Fibroblast of peridontal ligament (primary cell): ENCODE results near the gene CNKSR3.
"Not testable (repeated sequence)": the region's sequence is repeated elsewhere in the genome, so short reads cannot be mapped to it uniquely, and the experiment has no call there.

ENCODE experiments used
- DNase-seq: peaks from one replicate; pipeline ENCODE4 v3.0.0-alpha.2; 2010; ENCODE audit errors: extremely low read depth

The CNKSR3 gene

GRCh38 chr6:154510144-154510905 lies at the start of gene CNKSR3:
Gene CNKSR3 (minus strand): TSS chr6:154510685. CDS start chr6:154510114, 571 bp downstream.
- peak; percentile 94 for DNase-seq

- no peak for DNase-seq
These were observed 48.5 kb upstream of the CNKSR3 start for GRCh38 chr6:154558984-154559383.

- DNase-seq = no peak
These were observed 48.0 kb upstream of the CNKSR3 start for GRCh38 chr6:154558513-154558912.

DNA sequence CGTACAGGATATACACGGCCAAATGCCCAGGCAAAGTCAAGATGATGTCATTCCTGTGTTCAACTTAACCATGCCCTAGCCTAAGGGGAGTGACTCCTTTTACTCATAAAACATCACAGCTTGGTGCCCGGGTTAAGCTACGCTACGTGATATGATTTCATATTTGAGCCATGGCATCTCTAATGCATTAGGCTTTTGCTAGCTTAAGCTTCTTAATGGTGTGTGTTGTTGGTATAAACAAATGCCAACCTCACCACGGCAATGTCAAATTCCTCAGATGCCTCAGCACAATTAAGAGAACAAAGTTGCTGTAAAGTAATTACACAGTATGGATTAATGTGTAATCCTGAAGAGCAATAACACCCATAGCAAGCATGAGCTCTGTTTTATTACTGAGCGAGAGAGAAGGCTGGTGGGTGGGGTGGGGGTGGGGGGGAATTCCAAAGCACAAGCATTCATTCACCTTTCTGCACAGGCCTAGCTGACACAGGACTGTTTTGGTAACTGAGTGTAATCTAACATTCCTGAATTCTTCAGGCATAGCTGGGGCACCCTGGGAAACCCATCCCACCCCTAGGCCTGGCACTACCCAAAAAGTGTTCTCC lies 44.7 kb upstream of the CNKSR3 start:
- DNase-seq = peak; percentile 15

GRCh38 chr6:154554491-154554890 lies 44.0 kb upstream of the CNKSR3 start:
- DNase-seq = no peak

- no peak for DNase-seq
These were observed 40.3 kb upstream of the CNKSR3 start for GRCh38 chr6:154550779-154551178.

DNA sequence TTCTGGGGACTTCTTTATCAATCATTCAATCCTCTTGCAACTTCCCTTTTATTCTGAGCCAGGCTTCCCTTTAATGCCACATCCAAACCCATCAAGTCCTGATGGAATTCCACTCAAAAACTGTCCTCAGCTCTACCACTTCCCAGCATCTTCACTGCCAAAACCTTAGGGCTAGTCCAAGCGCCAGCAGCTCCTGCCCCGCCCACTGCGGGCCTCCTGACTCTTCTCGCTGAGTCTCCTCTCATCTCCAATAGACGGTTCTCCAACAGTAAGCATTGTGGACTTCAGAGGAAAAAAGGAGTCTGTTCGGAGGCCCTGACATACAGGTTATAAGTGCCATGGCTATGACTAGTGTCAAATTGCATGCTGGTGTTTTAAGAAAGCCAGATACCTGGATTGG lies 38.7 kb upstream of the CNKSR3 start:
- no peak for DNase-seq

- DNase-seq = peak; percentile 61
These were observed 37.8 kb upstream of the CNKSR3 start for GRCh38 chr6:154548130-154548830.

GRCh38 chr6:154543628-154544027 lies 33.1 kb upstream of the CNKSR3 start:
- DNase-seq = peak; percentile 35

GRCh38 chr6:154542747-154543146 lies 32.3 kb upstream of the CNKSR3 start:
- no peak for DNase-seq

DNA sequence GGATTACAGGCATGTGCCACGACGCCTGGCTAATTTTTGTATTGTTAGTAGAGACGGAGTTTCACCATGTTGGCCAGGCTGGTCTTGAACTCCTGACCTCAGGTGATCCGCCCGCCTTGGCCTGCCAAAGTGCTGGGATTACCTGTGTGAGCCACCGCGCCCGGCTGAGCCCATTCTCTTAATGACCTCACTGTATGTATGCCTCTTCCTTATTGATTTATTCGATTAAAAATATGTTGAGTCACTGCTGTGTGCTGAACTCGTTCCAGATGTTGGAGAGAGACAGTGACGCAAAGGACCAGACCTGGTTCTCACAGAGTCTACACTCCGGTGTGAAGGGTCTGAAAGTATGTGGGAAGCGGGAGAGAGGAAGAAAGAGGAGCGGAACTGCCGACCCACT lies 31.4 kb upstream of the CNKSR3 start:
- DNase-seq = not testable (repeated sequence)

- no peak for DNase-seq
These were observed 29.2 kb upstream of the CNKSR3 start for GRCh38 chr6:154539593-154540269.

DNA sequence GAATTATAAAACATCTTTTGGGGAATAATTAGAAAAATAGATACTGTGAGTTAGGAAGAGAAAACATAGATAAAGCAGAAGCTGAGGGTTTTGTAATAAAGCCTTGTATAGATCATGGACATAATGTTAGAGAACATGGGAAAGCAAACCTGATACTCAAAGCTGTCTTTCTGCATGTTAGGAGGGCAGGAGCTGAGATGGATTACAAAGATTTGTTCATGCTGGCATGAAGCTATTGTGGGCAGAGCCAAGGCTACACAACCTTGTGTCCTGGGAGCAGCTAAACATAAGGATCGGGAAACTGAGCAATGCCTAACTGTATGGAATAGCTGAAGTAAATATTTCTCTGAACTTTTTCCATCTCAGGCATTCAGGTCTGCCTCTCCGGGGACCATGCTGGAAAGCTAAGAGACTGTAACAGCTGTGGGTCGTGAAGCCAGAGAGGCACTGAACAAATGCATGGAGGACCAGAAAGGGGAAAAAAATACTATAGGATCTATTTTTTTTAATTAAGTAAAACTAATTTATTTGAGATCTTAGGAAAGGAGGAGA lies 28.2 kb upstream of the CNKSR3 start:
- no peak for DNase-seq

DNA sequence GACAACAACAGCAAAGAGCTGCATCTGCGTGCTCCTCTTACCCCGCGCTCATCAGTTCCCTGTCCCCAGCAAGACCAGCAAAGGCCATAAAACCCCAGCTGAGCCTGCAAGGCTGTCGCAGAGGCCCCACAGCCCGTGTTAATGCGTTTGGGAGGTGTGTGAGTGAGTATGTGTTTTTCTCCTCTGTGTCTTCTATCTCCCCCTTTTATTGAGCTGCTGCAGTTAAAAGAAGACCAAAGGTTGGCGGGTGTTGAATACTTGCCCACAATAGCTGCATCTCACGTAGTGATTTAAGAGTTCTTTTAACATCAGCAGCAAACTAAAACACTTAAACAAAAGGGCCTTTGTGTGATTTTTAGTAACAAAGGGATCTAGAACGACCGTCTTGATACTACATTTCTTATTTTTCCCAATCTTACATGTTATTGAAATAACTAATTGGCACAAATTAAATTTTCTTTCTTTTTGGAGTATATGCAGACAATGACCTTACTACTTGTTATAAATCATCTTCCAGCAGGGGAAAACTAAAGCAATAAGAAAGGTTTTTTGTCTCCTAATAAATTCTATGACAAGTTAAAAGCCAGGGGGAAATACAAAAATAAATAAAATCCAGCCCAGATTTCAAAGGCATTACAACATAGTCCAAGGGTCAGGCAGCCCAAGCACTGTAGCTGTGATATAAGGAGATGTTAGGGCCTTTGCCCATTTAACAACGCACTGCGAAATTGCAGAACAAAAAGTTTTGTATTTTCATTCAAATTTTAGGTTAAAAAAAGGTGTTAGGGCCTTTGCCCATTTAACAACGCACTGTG lies 27.2 kb upstream of the CNKSR3 start:
- DNase-seq = no peak

- no peak for DNase-seq
These were observed 26.5 kb upstream of the CNKSR3 start for GRCh38 chr6:154536999-154537398.

DNA sequence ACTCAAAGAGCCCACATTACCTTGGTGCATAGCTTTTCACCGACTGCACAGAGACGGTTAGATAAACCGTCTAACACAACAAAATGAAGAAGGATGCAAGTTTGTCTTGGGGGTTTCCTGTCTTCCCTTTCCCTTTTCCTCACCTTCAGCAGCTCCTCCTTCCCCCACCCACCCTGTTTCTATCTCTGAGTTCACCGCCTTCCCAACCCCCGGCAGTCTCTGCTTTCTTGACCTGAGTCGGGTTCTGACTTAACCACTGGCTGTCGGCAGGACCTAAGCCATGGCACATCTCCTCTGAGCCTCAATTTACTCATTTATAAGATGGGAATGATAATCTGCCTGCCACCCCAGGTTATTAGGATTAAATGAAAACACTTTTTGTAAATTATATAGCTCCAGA lies 25.8 kb upstream of the CNKSR3 start:
- no peak for DNase-seq

GRCh38 chr6:154535851-154536250 lies 25.4 kb upstream of the CNKSR3 start:
- DNase-seq = no peak

GRCh38 chr6:154535147-154535546 lies 24.7 kb upstream of the CNKSR3 start:
- no peak for DNase-seq

- no peak for DNase-seq
These were observed 24.0 kb upstream of the CNKSR3 start for GRCh38 chr6:154534531-154534930.

GRCh38 chr6:154532426-154532825 lies 21.9 kb upstream of the CNKSR3 start:
- DNase-seq = no peak

- no peak for DNase-seq
These were observed 19.5 kb upstream of the CNKSR3 start for GRCh38 chr6:154529957-154530356.
